Esophagus muscularis mucosa (tissue), 4 donors: Measurements from ENCODE around the gene PSKH1. TPM values are rescaled to one million over a fixed set of nuclear protein-coding genes. Genes with fewer than 3 reads are reported as not detected.

Experiments used
- DNase-seq: peaks from one replicate; pipeline ENCODE4 v3.0.0-alpha.2; 2017; ENCODE audit errors: extremely low spot score
- H3K27ac ChIP-seq, 4 donors: fragments of 200-600 bp; sonication (generic); replicated peaks in 1 of 4; 1 replicate in 3 of 4; 2 replicates in 1 of 4; pipeline ENCODE4 v1.5.1; 2016 to 2019; ENCODE audit warnings: mild to moderate bottlenecking in 1 of 4
- H3K27me3 ChIP-seq, 4 donors: fragments of 200-600 bp; sonication (generic); one replicate each; pipeline versions ENCODE4 v1.5.1 to v1.6.0; 2016 to 2019
- H3K36me3 ChIP-seq, 4 donors: fragments of 200-600 bp; sonication (generic); one replicate each; pipeline ENCODE4 v1.5.1; 2016 to 2019
- H3K4me1 ChIP-seq, 4 donors: fragments of 200-600 bp; sonication (generic); one replicate each; pipeline ENCODE4 v1.5.1; 2016 to 2019
- H3K4me3 ChIP-seq, 4 donors: fragments of 200-600 bp; sonication (generic); 1 replicate in 2 of 4; 2 replicates in 2 of 4; pipeline ENCODE4 v1.5.1; 2016 to 2019; ENCODE audit warnings: mild to moderate bottlenecking in 4 of 4, moderate library complexity in 1 of 4
- H3K9me3 ChIP-seq, 4 donors: fragments of 200-600 bp; sonication (generic); 1 replicate in 3 of 4; 2 replicates in 1 of 4; pipeline ENCODE4 v1.5.1; 2016 to 2019
- EP300 ChIP-seq: sonication (generic); formaldehyde crosslinking; IDR thresholded peaks from one replicate; pipeline ENCODE4 v1.6.1; 2017; ENCODE audit warnings: antibody characterized with exemption
- POLR2A ChIP-seq: fragments of 450-650 bp; IDR thresholded peaks from one replicate; pipeline ENCODE4 v1.6.1; 2017; ENCODE audit warnings: antibody characterized with exemption, moderate library complexity, mild to moderate bottlenecking, low read depth
- POLR2AphosphoS5 ChIP-seq, 2 donors: sonication (generic); formaldehyde crosslinking; IDR thresholded peaks; one replicate each; pipeline ENCODE4 v1.6.1; 2017; ENCODE audit warnings: antibody characterized with exemption in 2 of 2
- WGBS: methylation state at CpG from one replicate; pipeline ENCODE4 v1.1.5; 2018; 5-methylcytosine and 5-hydroxymethylcytosine counted together
- intact Hi-C: fragments of 100-400 bp; cut with DNase I; formaldehyde crosslinking; loops from one replicate; pipeline ENCODE4 v1.15.1; 2023
- total RNA-seq, 4 donors: library from RNA; depleted of rRNA; stranded (reverse); fragments of >200 nt; gene quantifications; one replicate each; pipeline versions ENCODE4 v1.1.0 to v1.2.1, GENCODE V29; 2016
- TF ChIP-seq, protein P1 (sequence below), 3 experiments: fragments of 200-600 bp in 2 of 3; fragments of 450-650 bp in 1 of 3; sonication (generic) in 2 of 3; IDR thresholded peaks; one replicate each; pipeline ENCODE4 v1.5.1; 2017 to 2019; ENCODE audit warnings: antibody characterized with exemption in 3 of 3, mild to moderate bottlenecking in 2 of 3, moderate library complexity in 1 of 3

Gene PSKH1
- total RNA-seq, 4 donors from 2014 or later = 16.1 to 35.4 (median 26.4) TPM

DNA sequence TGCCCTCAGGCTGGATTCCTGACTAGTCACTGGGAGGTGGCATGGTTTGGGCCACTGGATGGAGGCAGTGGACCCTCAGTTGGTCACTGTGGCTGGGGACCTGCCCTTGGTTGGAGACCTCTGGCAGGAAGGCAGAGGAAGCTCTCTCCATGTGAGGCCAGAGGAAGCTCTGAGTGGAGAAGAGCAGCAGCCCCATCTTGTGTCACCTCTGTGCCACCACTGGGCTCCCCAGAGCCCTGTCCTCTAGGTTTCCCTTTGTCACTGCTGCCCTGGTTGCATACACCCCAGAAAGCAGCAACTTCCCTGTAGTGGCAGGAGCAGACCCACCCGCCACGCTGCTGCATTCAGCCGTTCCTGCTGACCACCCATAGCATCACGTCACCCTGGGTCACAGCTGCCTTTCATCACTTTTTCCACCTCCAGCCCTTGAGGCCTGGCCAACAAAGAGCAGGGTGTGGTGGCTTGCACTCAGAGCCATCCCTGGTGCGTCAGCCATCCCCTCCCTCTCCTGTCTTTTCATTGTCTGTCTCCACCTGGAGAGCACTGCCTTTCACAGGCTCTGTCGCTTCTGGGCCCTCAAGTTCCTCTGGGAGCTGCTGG, 26.7 kb downstream of the PSKH1 start:
- Histone ChIP-seq H3K4me1 (peaks cover 62 to 85% (median 76%) of the 10 kb centered on the region in 4 donors), H3K36me3 (peaks cover 0 to 32% (median 18%) of the 10 kb centered on the region in 4 donors), H3K9me3 (no peaks in the 10 kb centered on the region), H3K4me3 (no peak overlapping the region), H3K27me3 (no peaks in the 10 kb centered on the region), H3K27ac (peak overlapping the region; percentile 10 to 65 (median 31))
- DNase-seq = no peak
- 63% methylated on average over 6 of the region's 6 CpGs for WGBS
- intact Hi-C loops = no loop called here
- TF ChIP-seq EP300 (no peak), POLR2AphosphoS5 (IDR thresholded peaks at IDR 0.05) (peak; percentile 28 to 30)
- TF ChIP-seq, protein P1, sequence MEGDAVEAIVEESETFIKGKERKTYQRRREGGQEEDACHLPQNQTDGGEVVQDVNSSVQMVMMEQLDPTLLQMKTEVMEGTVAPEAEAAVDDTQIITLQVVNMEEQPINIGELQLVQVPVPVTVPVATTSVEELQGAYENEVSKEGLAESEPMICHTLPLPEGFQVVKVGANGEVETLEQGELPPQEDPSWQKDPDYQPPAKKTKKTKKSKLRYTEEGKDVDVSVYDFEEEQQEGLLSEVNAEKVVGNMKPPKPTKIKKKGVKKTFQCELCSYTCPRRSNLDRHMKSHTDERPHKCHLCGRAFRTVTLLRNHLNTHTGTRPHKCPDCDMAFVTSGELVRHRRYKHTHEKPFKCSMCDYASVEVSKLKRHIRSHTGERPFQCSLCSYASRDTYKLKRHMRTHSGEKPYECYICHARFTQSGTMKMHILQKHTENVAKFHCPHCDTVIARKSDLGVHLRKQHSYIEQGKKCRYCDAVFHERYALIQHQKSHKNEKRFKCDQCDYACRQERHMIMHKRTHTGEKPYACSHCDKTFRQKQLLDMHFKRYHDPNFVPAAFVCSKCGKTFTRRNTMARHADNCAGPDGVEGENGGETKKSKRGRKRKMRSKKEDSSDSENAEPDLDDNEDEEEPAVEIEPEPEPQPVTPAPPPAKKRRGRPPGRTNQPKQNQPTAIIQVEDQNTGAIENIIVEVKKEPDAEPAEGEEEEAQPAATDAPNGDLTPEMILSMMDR (IDR thresholded peaks at IDR 0.05) = peak in 1 of 3 experiments; percentile 6

DNA sequence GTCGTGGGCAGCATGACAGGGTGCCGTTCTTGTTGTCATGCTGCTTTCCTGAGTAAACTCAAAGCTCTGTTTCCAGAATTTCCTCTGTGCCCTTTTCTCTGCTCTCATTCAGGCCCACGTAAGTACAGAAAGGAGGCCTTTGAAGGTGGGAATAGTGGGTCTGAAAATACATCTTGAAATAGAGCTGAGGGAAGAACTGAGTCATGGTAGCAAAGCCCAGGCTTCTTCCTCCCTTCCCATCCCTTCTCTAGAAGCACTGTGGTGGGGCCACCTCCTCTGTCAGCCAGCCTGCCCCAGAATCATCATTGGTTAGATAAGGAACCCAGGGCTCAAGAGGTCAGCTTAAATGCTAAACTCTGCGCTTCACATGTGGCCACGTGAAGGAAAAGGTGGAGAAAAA, 29.2 kb downstream of the PSKH1 start:
- 67% methylated on average over 5 of the region's 5 CpGs for WGBS
- H3K27ac ChIP-seq = peak overlapping the region in 1 of 4 donors; percentile 44
- no peak for DNase-seq

DNA sequence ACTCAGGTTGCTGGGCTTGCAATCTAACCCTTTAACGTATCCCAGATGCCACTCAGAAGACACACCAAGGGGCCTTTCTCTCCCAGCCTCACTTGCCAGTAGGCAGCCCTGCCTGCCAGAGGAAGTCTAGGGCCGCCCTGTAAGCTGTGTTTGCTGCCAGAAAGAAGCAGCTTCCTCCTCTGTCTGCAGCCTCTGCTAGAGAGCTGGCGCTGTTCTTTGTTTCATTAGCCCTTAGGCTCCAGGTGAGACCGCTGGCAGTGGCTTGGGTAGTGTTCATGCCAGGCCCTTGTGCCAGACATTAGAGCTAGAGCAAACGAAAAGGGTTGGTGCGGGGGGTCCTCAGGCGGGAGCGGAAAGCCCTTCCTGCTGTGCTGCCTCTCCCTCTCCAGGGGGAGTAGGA, 29.7 kb downstream of the PSKH1 start:
- peaks cover 7 to 29% (median 22%) of the 10 kb centered on the region in 4 donors for H3K36me3 ChIP-seq
- DNase-seq = no peak
- no peaks in the 10 kb centered on the region for H3K27me3 ChIP-seq
- H3K4me1 ChIP-seq = peaks cover 48 to 88% (median 71%) of the 10 kb centered on the region in 4 donors
- H3K27ac ChIP-seq = peak overlapping the region in 1 of 4 donors; percentile 44
- intact Hi-C loops = no loop called here
- no peak for TF ChIP-seq EP300
- no peak for TF ChIP-seq POLR2AphosphoS5 (IDR thresholded peaks at IDR 0.05)
- TF ChIP-seq, protein P1 (IDR thresholded peaks at IDR 0.05) = no peak
- no peak for TF ChIP-seq POLR2A
- H3K4me3 ChIP-seq = no peak overlapping the region
- no peaks in the 10 kb centered on the region for H3K9me3 ChIP-seq
- WGBS = 76% methylated on average over 3 of the region's 8 CpGs

More for the DNA sequence above, 29.2 kb downstream of the PSKH1 start:
- TF ChIP-seq POLR2AphosphoS5 (IDR thresholded peaks at IDR 0.05) = no peak
- TF ChIP-seq, protein P1 (IDR thresholded peaks at IDR 0.05) = no peak
- no peak for TF ChIP-seq POLR2A
- TF ChIP-seq EP300 = no peak
- Histone ChIP-seq H3K4me1 (peaks cover 53 to 88% (median 76%) of the 10 kb centered on the region in 4 donors), H3K9me3 (no peaks in the 10 kb centered on the region), H3K4me3 (no peak overlapping the region), H3K36me3 (peaks cover 2 to 23% (median 16%) of the 10 kb centered on the region in 4 donors), H3K27me3 (no peaks in the 10 kb centered on the region)
- intact Hi-C loops = no loop called here

DNA sequence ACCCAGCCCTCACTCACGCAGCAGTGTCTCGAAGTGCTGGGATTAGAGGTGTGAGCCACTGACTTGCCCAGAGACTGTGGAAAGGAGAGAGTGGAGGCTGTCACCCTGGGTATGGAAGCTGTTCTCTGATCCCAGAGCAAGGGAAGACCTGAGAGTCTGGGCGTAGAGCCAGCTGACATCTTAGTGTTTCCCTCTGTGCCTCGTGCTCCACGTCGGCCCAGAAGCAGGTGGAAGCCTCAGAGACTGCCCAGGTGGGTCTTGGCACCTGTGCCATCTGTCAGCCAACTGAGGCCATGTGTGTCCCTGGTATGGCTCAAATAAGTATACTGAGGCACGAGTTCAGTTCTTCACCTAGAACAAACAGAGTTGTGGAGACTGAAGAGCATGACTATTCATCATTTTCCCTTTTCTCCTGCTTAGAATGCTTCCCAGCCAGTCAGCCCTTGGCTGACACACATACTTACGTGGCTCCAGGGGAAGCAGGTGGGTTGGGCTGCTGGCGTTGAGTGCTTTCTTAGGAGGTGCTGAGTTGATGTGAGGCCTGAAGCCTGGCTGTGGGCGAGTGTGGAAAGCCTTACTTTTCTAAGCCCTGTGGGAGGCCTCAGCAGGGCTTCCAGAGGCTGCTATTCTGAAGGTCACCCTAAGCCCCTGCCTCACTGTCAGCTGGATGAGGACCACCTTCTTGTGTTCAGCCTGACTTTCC, 30.5 kb downstream of the PSKH1 start:
- Histone ChIP-seq H3K9me3 (no peaks in the 10 kb centered on the region), H3K4me1 (peaks cover 40 to 87% (median 69%) of the 10 kb centered on the region in 4 donors), H3K36me3 (peaks cover 8 to 37% (median 30%) of the 10 kb centered on the region in 4 donors), H3K4me3 (no peak overlapping the region), H3K27me3 (no peaks in the 10 kb centered on the region), H3K27ac (peak overlapping the region in 3 of 4 donors; percentile 44 to 62 (median 53))
- TF ChIP-seq POLR2AphosphoS5 (IDR thresholded peaks at IDR 0.05) (peak in 1 of 2 donors; percentile 51), EP300 (no peak), POLR2A (no peak)
- 27% methylated on average over 3 of the region's 10 CpGs for WGBS
- intact Hi-C loops = no loop called here
- no peak for DNase-seq

DNA sequence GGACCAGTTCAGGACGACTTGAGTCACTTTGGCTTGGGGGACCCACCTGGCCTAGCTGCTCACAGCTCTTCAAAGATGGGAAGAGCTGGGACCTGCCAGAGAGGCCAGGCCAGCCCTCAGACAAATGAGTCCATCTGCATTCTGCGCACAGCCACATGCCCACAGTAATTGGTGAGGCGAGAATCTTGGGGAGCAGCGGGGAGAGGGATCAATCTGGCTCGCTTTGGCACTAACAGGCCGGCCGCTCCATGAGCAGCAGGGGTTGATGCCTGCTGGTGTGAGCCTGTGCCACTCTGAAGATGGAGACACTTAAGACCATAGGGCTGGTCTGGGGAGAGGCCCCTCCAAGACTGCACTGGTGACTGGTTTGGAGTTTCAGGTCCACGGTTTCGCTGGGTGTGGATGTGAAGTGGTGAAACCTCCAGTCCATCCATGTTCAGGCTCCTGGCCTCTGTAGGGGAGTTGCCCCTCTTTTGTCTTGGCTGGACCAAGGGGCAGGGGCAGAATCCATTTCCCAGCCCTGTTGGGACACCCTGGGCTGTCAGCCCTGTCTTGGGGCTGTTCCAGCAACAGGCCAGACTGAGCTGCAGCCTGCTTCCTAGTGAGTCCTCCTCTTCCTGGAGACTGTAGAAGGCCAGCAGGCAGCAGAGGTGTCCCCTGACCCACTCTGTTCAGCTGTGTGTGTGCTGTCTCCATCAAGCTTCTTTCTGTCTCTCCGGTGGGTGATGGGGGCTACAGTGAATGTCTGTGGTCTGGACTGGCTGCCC, 31.3 kb downstream of the PSKH1 start:
- intact Hi-C loops = no loop called here
- H3K27ac ChIP-seq = peak overlapping the region in 3 of 4 donors; percentile 44 to 62 (median 53)
- TF ChIP-seq EP300 = no peak
- TF ChIP-seq, protein P1 (IDR thresholded peaks at IDR 0.05) = no peak
- no peak for TF ChIP-seq POLR2A
- TF ChIP-seq POLR2AphosphoS5 (IDR thresholded peaks at IDR 0.05) = no peak
- peaks cover 40 to 84% (median 71%) of the 10 kb centered on the region in 4 donors for H3K4me1 ChIP-seq
- no peaks in the 10 kb centered on the region for H3K9me3 ChIP-seq
- H3K27me3 ChIP-seq = no peaks in the 10 kb centered on the region
- no peak overlapping the region for H3K4me3 ChIP-seq
- no peak for DNase-seq
- WGBS = 93% methylated on average over 8 of the region's 10 CpGs
- H3K36me3 ChIP-seq = peaks cover 8 to 41% (median 36%) of the 10 kb centered on the region in 4 donors
